Measurements from ENCODE around the gene SERPINB6. TPM values are rescaled to one million over a fixed set of nuclear protein-coding genes. Genes with fewer than 3 reads are reported as not detected.

SERPINB6 gene
- total RNA-seq, 1 experiment from 2014 or later, result 39.0 TPM

GRCh38 chr6:2962636-2963035, 8.7 kb downstream of the SERPINB6 start:
- H2AFZ ChIP-seq (ENCODE audit: low read length), result no peak overlapping the region
- H3K4me1 Mint-ChIP-seq, result peaks cover 53 to 61% of the 10 kb centered on the region in 2 experiments
- no peak overlapping the region for H3K56ac ChIP-seq (ENCODE audit: insufficient read length, low read depth, low read length)
- no peak overlapping the region for H3K4ac ChIP-seq (ENCODE audit: low read depth, low read length)
- H3K14ac ChIP-seq (ENCODE audit: insufficient read depth, low read length), result no peak overlapping the region
- H3K23me2 ChIP-seq (ENCODE audit: insufficient read length, low read depth, low read length, poor library complexity, severe bottlenecking), result no peaks in the 10 kb centered on the region
- no peak overlapping the region for H3K27ac Mint-ChIP-seq
- H3K9ac ChIP-seq (ENCODE audit: extremely low read depth, insufficient read length, low read length), result no peak overlapping the region
- H3K4me3 Mint-ChIP-seq, result no peak overlapping the region
- H3K27me3 ChIP-seq (ENCODE audit: insufficient read depth, low read length), result no peaks in the 10 kb centered on the region
- no peak overlapping the region for H3K23ac ChIP-seq (ENCODE audit: insufficient read length, low read depth, low read length)
- H3K27me3 Mint-ChIP-seq (ENCODE audit: low read depth), result peaks cover 6% of the 10 kb centered on the region; the same call in 1 of the 2 replicates
- H3K9me3 ChIP-seq (ENCODE audit: control insufficient read depth, low read depth, low read length), result no peaks in the 10 kb centered on the region
- TF ChIP-seq CTCF (conservative IDR thresholded peaks at IDR 0.05), result no peak
- no peak for DNase-seq
- H3T11ph ChIP-seq (ENCODE audit: low read length), result no peak overlapping the region
- H3K9me3 Mint-ChIP-seq, result no peaks in the 10 kb centered on the region
- no peak overlapping the region for H2BK5ac ChIP-seq (ENCODE audit: insufficient read length, low read length)
- H4K8ac ChIP-seq (replicated peaks; ENCODE audit: insufficient read length, low read depth, low read length), result no peak overlapping the region
- H2BK20ac ChIP-seq (ENCODE audit: low read depth, low read length, poor library complexity, severe bottlenecking), result no peak overlapping the region
- no CpG with 5 or more reads among the region's 3 CpGs for WGBS (ENCODE audit: extremely low coverage, insufficient read length, low lambda C conversion rate)
- no peak overlapping the region for H3K4me2 ChIP-seq (ENCODE audit: insufficient read depth, insufficient read length, low read length)
- no peak overlapping the region for H4K91ac ChIP-seq (ENCODE audit: insufficient read length, low read depth, low read length)
- H3K36me3 Mint-ChIP-seq (ENCODE audit: insufficient read depth in 1 of 3, low read depth in 3 of 3), result no peaks in the 10 kb centered on the region; a peak in 1 of 7 replicates
- H4K20me1 ChIP-seq (ENCODE audit: control insufficient read depth, insufficient read depth, insufficient read length), result no peaks in the 10 kb centered on the region
- no peaks in the 10 kb centered on the region for H3K79me2 ChIP-seq (ENCODE audit: insufficient read depth, low read length)
- H2BK120ac ChIP-seq (ENCODE audit: low read depth, low read length, poor library complexity, severe bottlenecking), result no peak overlapping the region
- H3K18ac ChIP-seq (ENCODE audit: insufficient read length, low read depth, low read length), result no peak overlapping the region
- no peak overlapping the region for H2BK15ac ChIP-seq (ENCODE audit: low read depth, low read length)
- H3K27ac ChIP-seq (ENCODE audit: insufficient read length, low read depth, low read length), result no peak overlapping the region
- no peak overlapping the region for H2AK5ac ChIP-seq (ENCODE audit: insufficient read length, low read length)
- H3K4me1 ChIP-seq (ENCODE audit: insufficient read depth, low read length), result peaks cover 14% of the 10 kb centered on the region; the same call in 1 of the 2 replicates
- H3K79me1 ChIP-seq (ENCODE audit: insufficient read depth, low read depth, low read length, poor library complexity, severe bottlenecking), result no peaks in the 10 kb centered on the region
- no peak overlapping the region for H2BK12ac ChIP-seq (ENCODE audit: insufficient read length, low read depth, low read length)
- no peak overlapping the region for H4K5ac ChIP-seq (ENCODE audit: insufficient read length, low read depth, low read length)

All from H9 (cell line).